Measurements from ENCODE around the gene ITGB7. TPM values are rescaled to one million over a fixed set of nuclear protein-coding genes. Genes with fewer than 3 reads are reported as not detected.
"Not testable (repeated sequence)": the region's sequence is repeated elsewhere in the genome, so short reads cannot be mapped to it uniquely, and the experiment has no call there.

The ITGB7 gene
- total RNA-seq, 1 donor from 2014 or later = not detected

GRCh38 chr12:53180931-53181645 lies 26.0 kb downstream of the ITGB7 start:
- DNase-seq (ENCODE audit: low read depth in 2 of 2) = peak; percentile 60 to 88

- DNase-seq (ENCODE audit: low read depth in 2 of 2) = peak; percentile 90 to 96
Observed at GRCh38 chr12:53180220-53180930, 26.7 kb downstream of the ITGB7 start, which contains the start of the genes CSAD and ZNF740. TSS of gene CSAD (minus strand) at chr12:53180925. CDS start at chr12:53173470, 7,455 bp downstream. TSS of gene ZNF740 (plus strand) at chr12:53180722. CDS start at chr12:53181984, 1,262 bp downstream.

- DNase-seq (ENCODE audit: low read depth in 2 of 2) = no peak
Observed at GRCh38 chr12:53179687-53180219, 27.3 kb downstream of the ITGB7 start.

GRCh38 chr12:53178803-53179202 lies 28.2 kb downstream of the ITGB7 start:
- not testable (repeated sequence) for DNase-seq (ENCODE audit: low read depth in 2 of 2)

GRCh38 chr12:53177447-53177846 lies 29.6 kb downstream of the ITGB7 start:
- DNase-seq (ENCODE audit: low read depth in 2 of 2) = not testable (repeated sequence)

- no peak for DNase-seq (ENCODE audit: low read depth in 2 of 2)
Observed at GRCh38 chr12:53176750-53177149, 30.3 kb downstream of the ITGB7 start.

- peak; percentile 3 to 32 for DNase-seq (ENCODE audit: low read depth in 2 of 2)
Observed at GRCh38 chr12:53174881-53175491, 32.1 kb downstream of the ITGB7 start.

GRCh38 chr12:53173085-53173715 lies 33.9 kb downstream of the ITGB7 start:
- no peak for DNase-seq (ENCODE audit: low read depth in 2 of 2)

GRCh38 chr12:53172352-53172751 lies 34.7 kb downstream of the ITGB7 start:
- no peak for DNase-seq (ENCODE audit: low read depth in 2 of 2)

- DNase-seq (ENCODE audit: low read depth in 2 of 2) = no peak
Observed at GRCh38 chr12:53171725-53172329, 35.2 kb downstream of the ITGB7 start.

- no peak for DNase-seq (ENCODE audit: low read depth in 2 of 2)
Observed at GRCh38 chr12:53170876-53171724, 36.0 kb downstream of the ITGB7 start.

GRCh38 chr12:53170215-53170614 lies 36.8 kb downstream of the ITGB7 start:
- DNase-seq (ENCODE audit: low read depth in 2 of 2) = no peak

- no peak for DNase-seq (ENCODE audit: low read depth in 2 of 2)
Observed at GRCh38 chr12:53169644-53170043, 37.4 kb downstream of the ITGB7 start.

- DNase-seq (ENCODE audit: low read depth in 2 of 2) = no peak
Observed at GRCh38 chr12:53166837-53167236, 40.2 kb downstream of the ITGB7 start.

GRCh38 chr12:53163008-53163407 lies 44.0 kb downstream of the ITGB7 start:
- not testable (repeated sequence) for DNase-seq (ENCODE audit: low read depth in 2 of 2)

GRCh38 chr12:53161119-53161911 lies 45.7 kb downstream of the ITGB7 start:
- no peak for DNase-seq (ENCODE audit: low read depth in 2 of 2)

GRCh38 chr12:53160673-53161072 lies 46.4 kb downstream of the ITGB7 start:
- DNase-seq (ENCODE audit: low read depth in 2 of 2) = no peak

GRCh38 chr12:53160000-53160399 lies 47.1 kb downstream of the ITGB7 start:
- DNase-seq (ENCODE audit: low read depth in 2 of 2) = no peak

GRCh38 chr12:53159195-53159839 lies 47.7 kb downstream of the ITGB7 start:
- peak; percentile 52 to 70 for DNase-seq (ENCODE audit: low read depth in 2 of 2)
